Thyroid gland (tissue), 4 donors: ENCODE measurements around the gene ANGPT4. TPM values are rescaled to one million over a fixed set of nuclear protein-coding genes. Genes with fewer than 3 reads are reported as not detected.

Experiments used
- DNase-seq, 2 donors: peaks; one replicate each; pipeline ENCODE4 v3.0.0-alpha.2; 2019
- H3K27ac ChIP-seq, 3 donors: fragments of 200-600 bp; sonication (generic); 1 replicate in 2 of 3; 2 replicates in 1 of 3; pipeline ENCODE4 v1.5.1; 2016 to 2019; ENCODE audit warnings: mild to moderate bottlenecking in 1 of 3, moderate library complexity in 1 of 3
- H3K27me3 ChIP-seq: fragments of 200-600 bp; sonication (generic); one replicate; pipeline ENCODE4 v1.5.1; 2019
- H3K36me3 ChIP-seq, 2 donors: fragments of 200-600 bp; sonication (generic); one replicate each; pipeline ENCODE4 v1.5.1; 2016 to 2019
- H3K4me1 ChIP-seq, 2 donors: fragments of 200-600 bp; sonication (generic); one replicate each; pipeline ENCODE4 v1.5.1; 2017 to 2019
- H3K4me3 ChIP-seq, 3 donors: fragments of 200-600 bp; sonication (generic); replicated peaks in 1 of 3; 1 replicate in 2 of 3; 2 replicates in 1 of 3; pipeline ENCODE4 v1.5.1; 2016; ENCODE audit warnings: mild to moderate bottlenecking in 1 of 3
- H3K9me3 ChIP-seq: fragments of 200-600 bp; sonication (generic); one replicate; pipeline ENCODE4 v1.5.1; 2017
- POLR2A ChIP-seq, 2 donors: fragments of 450-650 bp; IDR thresholded peaks; one replicate each; pipeline ENCODE4 v1.6.1; 2017; ENCODE audit warnings: antibody characterized with exemption in 2 of 2, mild to moderate bottlenecking in 2 of 2, moderate library complexity in 1 of 2
- WGBS, 2 donors: methylation state at CpG; one replicate each; pipeline ENCODE4 v1.1.5; 2017; 5-methylcytosine and 5-hydroxymethylcytosine counted together
- intact Hi-C: fragments of 100-400 bp; cut with DNase I; formaldehyde crosslinking; loops from one replicate; pipeline ENCODE4 v1.15.1; 2023
- total RNA-seq, 4 donors: library from RNA; depleted of rRNA; stranded (reverse); fragments of >200 nt; gene quantifications; one replicate each; pipeline ENCODE4 v1.2.3, GENCODE V29; 2016
- TF ChIP-seq, protein P1 (sequence below), 6 experiments: fragments of 200-600 bp in 3 of 6; fragments of 450-650 bp in 3 of 6; sonication (generic) in 3 of 6; IDR thresholded peaks; one replicate each; pipeline ENCODE4 v1.5.1; 2016 to 2019; ENCODE audit warnings: antibody characterized with exemption in 6 of 6, mild to moderate bottlenecking in 2 of 6, inconsistent platforms in 1 of 6, moderate library complexity in 1 of 6

The ANGPT4 gene
- total RNA-seq, 4 donors from 2014 or later: 0.40 to 3.8 (median 3.2) TPM

DNA sequence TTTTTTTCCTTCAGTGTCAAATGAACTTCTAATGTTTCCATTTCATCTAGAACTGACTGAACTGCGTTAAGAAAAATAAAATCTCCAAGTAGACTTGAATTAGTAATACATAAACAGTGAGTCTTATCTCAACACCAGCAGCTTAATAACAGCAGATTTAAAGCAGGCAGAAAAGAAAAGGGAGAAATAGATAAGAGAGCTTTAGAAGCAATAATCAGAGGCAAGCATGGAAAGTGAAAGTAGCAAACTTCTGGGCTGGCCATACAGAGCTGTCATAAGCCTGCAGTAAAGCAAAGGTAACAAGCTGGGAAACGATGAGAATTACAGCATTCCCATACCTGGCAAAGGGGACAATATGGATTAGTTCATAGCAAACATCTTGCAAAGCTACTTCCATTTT lies 16.9 kb upstream of the ANGPT4 start:
- TF ChIP-seq, protein P1, sequence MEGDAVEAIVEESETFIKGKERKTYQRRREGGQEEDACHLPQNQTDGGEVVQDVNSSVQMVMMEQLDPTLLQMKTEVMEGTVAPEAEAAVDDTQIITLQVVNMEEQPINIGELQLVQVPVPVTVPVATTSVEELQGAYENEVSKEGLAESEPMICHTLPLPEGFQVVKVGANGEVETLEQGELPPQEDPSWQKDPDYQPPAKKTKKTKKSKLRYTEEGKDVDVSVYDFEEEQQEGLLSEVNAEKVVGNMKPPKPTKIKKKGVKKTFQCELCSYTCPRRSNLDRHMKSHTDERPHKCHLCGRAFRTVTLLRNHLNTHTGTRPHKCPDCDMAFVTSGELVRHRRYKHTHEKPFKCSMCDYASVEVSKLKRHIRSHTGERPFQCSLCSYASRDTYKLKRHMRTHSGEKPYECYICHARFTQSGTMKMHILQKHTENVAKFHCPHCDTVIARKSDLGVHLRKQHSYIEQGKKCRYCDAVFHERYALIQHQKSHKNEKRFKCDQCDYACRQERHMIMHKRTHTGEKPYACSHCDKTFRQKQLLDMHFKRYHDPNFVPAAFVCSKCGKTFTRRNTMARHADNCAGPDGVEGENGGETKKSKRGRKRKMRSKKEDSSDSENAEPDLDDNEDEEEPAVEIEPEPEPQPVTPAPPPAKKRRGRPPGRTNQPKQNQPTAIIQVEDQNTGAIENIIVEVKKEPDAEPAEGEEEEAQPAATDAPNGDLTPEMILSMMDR (IDR thresholded peaks at IDR 0.05): no peak
- TF ChIP-seq POLR2A (IDR thresholded peaks at IDR 0.05): no peak
- no peak for DNase-seq
- no peaks in the 10 kb centered on the region for H3K4me1 ChIP-seq
- H3K4me3 ChIP-seq: no peak overlapping the region
- no peaks in the 10 kb centered on the region for H3K27me3 ChIP-seq
- H3K9me3 ChIP-seq: no peaks in the 10 kb centered on the region
- no peaks in the 10 kb centered on the region for H3K36me3 ChIP-seq
- H3K27ac ChIP-seq: no peak overlapping the region
- WGBS, 2 donors: 64 to 70% methylated on average over 2 of the region's 2 CpGs
- intact Hi-C loops: no loop called here

DNA sequence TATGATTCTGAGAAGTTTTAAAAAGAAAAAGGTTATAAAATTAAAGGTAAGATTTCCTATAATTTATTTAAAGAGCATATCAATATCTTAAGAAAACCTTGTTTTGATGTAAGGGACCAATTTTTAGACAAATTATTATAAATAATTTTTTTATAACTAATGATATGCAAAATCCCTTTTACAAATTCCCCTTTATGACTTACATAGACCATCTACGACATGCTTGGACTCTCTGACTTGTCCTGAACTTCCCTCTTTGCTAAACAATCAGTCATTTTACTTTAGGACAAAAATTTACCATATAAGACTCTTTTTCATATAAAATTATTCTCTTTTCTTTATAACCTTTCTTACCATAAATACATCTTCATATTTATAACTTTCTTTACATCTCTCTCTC lies 15.3 kb upstream of the ANGPT4 start:
- peaks cover 2 to 4% of the 10 kb centered on the region in 2 donors for H3K4me1 ChIP-seq
- H3K36me3 ChIP-seq: no peaks in the 10 kb centered on the region
- no peaks in the 10 kb centered on the region for H3K9me3 ChIP-seq
- intact Hi-C loops: no loop called here
- WGBS, 2 donors: 18 to 26% methylated on average over 1 of the region's 1 CpG
- no peaks in the 10 kb centered on the region for H3K27me3 ChIP-seq
- no peak for DNase-seq
- H3K4me3 ChIP-seq: no peak overlapping the region
- TF ChIP-seq POLR2A (IDR thresholded peaks at IDR 0.05): no peak
- TF ChIP-seq, protein P1 (IDR thresholded peaks at IDR 0.05): no peak
- H3K27ac ChIP-seq: no peak overlapping the region

DNA sequence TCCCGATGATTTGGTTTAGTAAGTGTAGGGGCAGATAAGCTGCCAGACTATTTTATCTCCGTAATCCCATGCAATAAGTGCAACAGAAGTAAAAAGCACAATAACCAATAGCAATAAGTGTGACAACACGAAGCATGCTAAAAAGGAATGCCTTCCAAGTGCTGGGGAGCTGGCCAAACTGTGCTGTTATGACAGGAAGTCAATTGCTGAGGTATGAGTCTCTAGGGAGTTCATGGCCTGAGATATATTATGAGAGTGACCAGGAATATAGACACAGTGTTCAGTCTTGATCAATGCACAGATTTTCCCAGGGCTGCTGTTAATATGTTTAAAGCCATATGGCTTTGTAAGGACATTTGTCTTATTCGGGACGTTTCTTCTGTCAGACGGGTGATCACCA lies 10.5 kb upstream of the ANGPT4 start:
- no peak overlapping the region for H3K4me3 ChIP-seq
- intact Hi-C loops: no loop called here
- 51 to 53% methylated on average over 6 of the region's 6 CpGs for WGBS, 2 donors
- no peak for TF ChIP-seq POLR2A (IDR thresholded peaks at IDR 0.05)
- TF ChIP-seq, protein P1 (IDR thresholded peaks at IDR 0.05): no peak
- H3K27me3 ChIP-seq: no peaks in the 10 kb centered on the region
- H3K9me3 ChIP-seq: no peaks in the 10 kb centered on the region
- no peaks in the 10 kb centered on the region for H3K36me3 ChIP-seq
- H3K27ac ChIP-seq: peak overlapping the region in 1 of 3 donors; percentile 12
- peak; percentile 49 to 64 for DNase-seq
- H3K4me1 ChIP-seq: peaks cover 5 to 6% of the 10 kb centered on the region in 2 donors

DNA sequence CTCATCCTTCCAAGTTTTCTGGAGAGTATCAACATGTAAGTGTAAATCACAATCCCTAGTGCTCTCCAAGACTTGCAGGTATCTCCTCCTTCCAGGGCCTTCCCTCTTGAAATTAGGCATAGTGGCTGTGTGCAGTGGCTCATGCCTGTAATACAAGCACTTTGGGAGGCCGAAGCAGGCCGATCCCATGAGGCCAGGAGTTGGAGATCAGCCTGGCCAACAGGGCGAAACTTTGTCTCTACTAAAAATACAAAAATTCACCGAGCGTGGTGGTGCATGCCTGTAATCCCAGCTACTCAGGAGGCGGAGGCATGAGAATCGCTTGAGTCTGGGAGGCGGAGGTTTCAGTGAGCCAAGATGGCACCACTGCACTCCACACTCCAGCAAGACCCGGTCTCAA lies 9.4 kb upstream of the ANGPT4 start:
- intact Hi-C loops: no loop called here
- 53 to 65% methylated on average over 9 of the region's 9 CpGs for WGBS, 2 donors

DNA sequence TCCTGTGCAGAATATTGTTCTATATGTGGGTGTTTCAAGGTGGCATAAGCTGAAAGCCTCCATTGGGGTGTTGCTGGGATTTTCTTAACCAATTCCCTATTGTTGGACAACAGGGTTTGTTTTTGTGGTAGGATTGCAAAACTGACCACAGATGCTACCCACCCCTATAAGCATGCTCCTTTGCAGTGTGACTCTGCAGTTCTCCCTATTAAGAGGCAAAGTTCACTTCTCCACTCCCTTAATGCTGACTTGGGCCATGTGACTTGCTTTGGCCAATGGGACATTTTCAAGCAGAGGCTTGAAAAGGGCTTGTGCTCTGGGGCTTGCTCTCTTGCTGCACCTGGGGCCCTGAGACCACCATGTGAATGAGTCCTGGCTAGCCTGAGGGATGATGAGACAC lies 8.5 kb upstream of the ANGPT4 start:
- H3K4me1 ChIP-seq: peaks cover 5 to 6% of the 10 kb centered on the region in 2 donors
- intact Hi-C loops: no loop called here
- no peak overlapping the region for H3K4me3 ChIP-seq
- H3K27ac ChIP-seq: no peak overlapping the region
- H3K27me3 ChIP-seq: no peaks in the 10 kb centered on the region
- H3K9me3 ChIP-seq: no peaks in the 10 kb centered on the region
- no peaks in the 10 kb centered on the region for H3K36me3 ChIP-seq
- TF ChIP-seq, protein P1 (IDR thresholded peaks at IDR 0.05): no peak
- no peak for TF ChIP-seq POLR2A (IDR thresholded peaks at IDR 0.05)
- DNase-seq: no peak

More for the DNA sequence above, 9.4 kb upstream of the ANGPT4 start:
- Histone ChIP-seq H3K36me3 (no peaks in the 10 kb centered on the region), H3K9me3 (no peaks in the 10 kb centered on the region), H3K4me1 (peaks cover 5 to 6% of the 10 kb centered on the region in 2 donors), H3K27ac (no peak overlapping the region), H3K27me3 (no peaks in the 10 kb centered on the region), H3K4me3 (no peak overlapping the region)
- DNase-seq: peak; percentile 47 to 56
- TF ChIP-seq POLR2A (IDR thresholded peaks at IDR 0.05): no peak
- TF ChIP-seq, protein P1 (IDR thresholded peaks at IDR 0.05): no peak
